ENCODE measurements around the gene HMCN2. TPM values are rescaled to one million over a fixed set of nuclear protein-coding genes. Genes with fewer than 3 reads are reported as not detected.
A peak's percentile ranks its signal among the peaks of the same experiment; 100 is the strongest.

Gene HMCN2
- total and polyA plus RNA-seq, 2 experiments from 2014 or later = 0.27 to 0.36 TPM

DNA sequence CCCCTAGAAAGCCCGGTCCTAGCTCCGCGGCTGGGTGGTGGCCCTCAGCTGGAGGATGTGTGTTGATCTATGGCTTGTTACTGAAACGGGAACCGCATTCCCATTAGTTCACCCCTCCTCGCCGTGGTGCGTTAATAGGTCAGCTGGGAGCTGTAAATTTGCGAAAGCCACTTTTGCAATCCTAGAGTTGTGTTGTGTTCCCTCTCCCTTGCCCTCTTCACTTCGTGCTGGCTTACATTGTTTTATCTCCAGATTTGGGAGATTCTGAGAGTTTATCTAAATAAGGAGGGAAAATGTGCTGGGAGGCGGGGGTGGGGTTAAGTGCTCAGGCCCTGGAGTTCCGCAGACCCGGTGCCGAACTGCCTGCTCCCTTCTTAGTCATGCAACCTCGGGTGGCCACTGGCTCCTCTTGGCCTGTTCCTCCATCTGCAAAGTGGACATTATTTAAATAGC is 62.8 kb downstream of the HMCN2 start:
- Histone ChIP-seq H3K36me3 (no peaks in the 10 kb centered on the region), H3K4me3 (no peak overlapping the region), H3K4me1 (ENCODE audit: low read depth) (no peaks in the 10 kb centered on the region), H3K27ac (no peak overlapping the region), H3K9me3 (ENCODE audit: low read depth) (no peaks in the 10 kb centered on the region), H3K27me3 (no peaks in the 10 kb centered on the region)
- peak in 1 of 2 donors; percentile 72 for DNase-seq (ENCODE audit: low read depth in 1 of 2, low spot score in 1 of 2)
- TF ChIP-seq, protein P1, sequence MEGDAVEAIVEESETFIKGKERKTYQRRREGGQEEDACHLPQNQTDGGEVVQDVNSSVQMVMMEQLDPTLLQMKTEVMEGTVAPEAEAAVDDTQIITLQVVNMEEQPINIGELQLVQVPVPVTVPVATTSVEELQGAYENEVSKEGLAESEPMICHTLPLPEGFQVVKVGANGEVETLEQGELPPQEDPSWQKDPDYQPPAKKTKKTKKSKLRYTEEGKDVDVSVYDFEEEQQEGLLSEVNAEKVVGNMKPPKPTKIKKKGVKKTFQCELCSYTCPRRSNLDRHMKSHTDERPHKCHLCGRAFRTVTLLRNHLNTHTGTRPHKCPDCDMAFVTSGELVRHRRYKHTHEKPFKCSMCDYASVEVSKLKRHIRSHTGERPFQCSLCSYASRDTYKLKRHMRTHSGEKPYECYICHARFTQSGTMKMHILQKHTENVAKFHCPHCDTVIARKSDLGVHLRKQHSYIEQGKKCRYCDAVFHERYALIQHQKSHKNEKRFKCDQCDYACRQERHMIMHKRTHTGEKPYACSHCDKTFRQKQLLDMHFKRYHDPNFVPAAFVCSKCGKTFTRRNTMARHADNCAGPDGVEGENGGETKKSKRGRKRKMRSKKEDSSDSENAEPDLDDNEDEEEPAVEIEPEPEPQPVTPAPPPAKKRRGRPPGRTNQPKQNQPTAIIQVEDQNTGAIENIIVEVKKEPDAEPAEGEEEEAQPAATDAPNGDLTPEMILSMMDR (IDR thresholded peaks at IDR 0.05; ENCODE audit: low read depth, low read length) = no peak

DNA sequence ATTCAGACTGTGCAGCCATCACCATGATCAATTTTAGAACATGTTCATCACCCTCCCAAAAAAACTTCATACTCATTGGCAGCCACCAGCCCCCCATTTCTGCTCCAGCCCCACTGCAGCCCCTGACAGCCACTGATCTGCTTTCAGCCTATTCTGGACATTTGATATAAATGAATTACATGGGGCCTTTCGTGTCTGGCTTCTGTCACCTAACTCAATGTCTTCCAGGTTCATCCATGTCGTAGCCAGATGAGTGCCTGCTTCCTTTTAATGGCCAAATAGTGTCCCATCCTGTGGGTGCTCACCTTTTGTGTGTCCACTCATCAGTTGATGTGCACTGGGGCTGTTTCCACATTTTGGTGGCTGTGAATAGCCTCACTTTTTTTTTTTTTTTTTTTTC is 63.5 kb downstream of the HMCN2 start:
- Histone ChIP-seq H3K9me3 (ENCODE audit: low read depth) (no peaks in the 10 kb centered on the region), H3K27ac (no peak overlapping the region), H3K36me3 (no peaks in the 10 kb centered on the region), H3K4me1 (ENCODE audit: low read depth) (no peaks in the 10 kb centered on the region), H3K27me3 (no peaks in the 10 kb centered on the region), H3K4me3 (no peak overlapping the region)
- TF ChIP-seq, protein P1 (IDR thresholded peaks at IDR 0.05; ENCODE audit: low read depth, low read length) = no peak
- no peak for DNase-seq (ENCODE audit: low read depth in 1 of 2, low spot score in 1 of 2)

DNA sequence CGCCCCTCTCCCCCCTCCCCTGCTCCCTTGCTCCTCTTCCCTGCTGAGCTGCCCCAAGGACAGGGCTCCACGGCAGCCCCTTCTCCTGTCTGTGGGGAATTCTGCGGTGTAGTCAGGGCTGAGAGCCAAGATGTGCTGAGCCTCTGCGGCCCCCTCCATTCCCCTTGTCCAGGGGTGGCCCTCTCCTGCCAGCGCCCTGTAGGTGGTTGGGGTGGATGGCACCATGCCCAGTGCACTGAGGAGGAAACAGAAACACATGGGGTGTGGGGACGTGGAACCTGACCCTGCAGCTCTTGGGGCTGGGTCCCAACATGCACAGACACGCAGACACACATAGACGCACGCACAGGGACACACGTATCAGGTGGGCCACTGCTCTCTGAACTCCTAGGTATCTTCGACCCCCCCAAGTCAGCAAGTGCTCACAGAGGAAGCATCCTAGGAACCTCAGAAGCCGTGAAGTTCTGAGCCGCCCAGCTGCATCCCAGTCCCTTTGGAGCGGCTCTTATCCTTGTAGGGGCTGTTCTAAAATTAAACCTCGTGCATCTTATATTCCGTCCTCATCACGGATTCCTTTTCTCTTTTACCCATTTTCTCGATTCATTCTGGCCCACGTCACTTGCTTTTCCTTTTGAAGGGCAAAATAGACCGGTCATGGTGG is 64.8 kb downstream of the HMCN2 start:
- Histone ChIP-seq H3K9me3 (ENCODE audit: low read depth) (no peaks in the 10 kb centered on the region), H3K4me3 (no peak overlapping the region), H3K27me3 (no peaks in the 10 kb centered on the region), H3K27ac (no peak overlapping the region), H3K36me3 (no peaks in the 10 kb centered on the region), H3K4me1 (ENCODE audit: low read depth) (no peaks in the 10 kb centered on the region)
- DNase-seq (ENCODE audit: low read depth in 1 of 2, low spot score in 1 of 2) = no peak
- TF ChIP-seq, protein P1 (IDR thresholded peaks at IDR 0.05; ENCODE audit: low read depth, low read length) = no peak

DNA sequence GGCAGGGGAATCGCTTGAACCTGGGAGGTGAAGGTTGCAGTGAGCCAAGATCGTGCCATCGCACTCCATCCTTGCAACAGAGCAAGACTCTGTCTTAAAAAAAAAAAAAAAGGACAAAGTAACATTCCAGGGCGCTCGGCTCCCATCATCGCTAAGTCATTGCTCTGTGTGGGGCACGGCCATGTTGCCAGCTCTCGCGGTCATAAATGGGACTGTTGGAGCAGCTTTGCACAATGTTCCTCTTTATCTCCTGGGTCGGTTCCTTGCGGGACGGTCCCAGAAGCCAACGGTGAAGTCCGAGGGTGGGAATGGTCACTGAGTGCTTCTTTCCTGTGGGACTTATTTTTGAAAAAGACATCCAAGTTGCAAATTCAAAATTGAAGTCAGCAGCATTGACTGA is 65.5 kb downstream of the HMCN2 start:
- Histone ChIP-seq H3K4me3 (no peak overlapping the region), H3K27ac (no peak overlapping the region), H3K9me3 (ENCODE audit: low read depth) (no peaks in the 10 kb centered on the region), H3K36me3 (no peaks in the 10 kb centered on the region), H3K27me3 (no peaks in the 10 kb centered on the region), H3K4me1 (ENCODE audit: low read depth) (no peaks in the 10 kb centered on the region)
- TF ChIP-seq, protein P1 (IDR thresholded peaks at IDR 0.05; ENCODE audit: low read depth, low read length) = no peak
- DNase-seq (ENCODE audit: low read depth in 1 of 2, low spot score in 1 of 2) = no peak

DNA sequence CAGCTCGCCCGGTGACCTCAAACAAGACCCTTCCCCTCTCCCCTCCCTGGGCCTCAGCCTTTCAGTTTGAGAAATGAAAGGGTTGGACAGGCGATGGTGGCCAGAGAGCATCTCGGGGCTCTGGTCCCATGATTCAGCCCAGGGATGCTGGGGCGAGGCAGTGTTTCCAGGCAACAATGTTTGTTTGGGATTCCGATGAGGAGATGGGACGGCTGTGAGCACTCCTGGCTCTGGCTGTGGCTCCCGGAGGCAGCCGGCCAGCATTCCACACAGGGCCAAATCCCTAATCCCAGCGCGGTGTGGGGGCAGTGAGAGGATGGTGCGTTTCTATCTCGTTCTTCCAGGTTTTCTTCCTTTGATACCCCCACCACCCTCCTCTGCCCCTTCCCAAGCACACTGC is 66.0 kb downstream of the HMCN2 start:
- Histone ChIP-seq H3K4me3 (no peak overlapping the region), H3K27me3 (no peaks in the 10 kb centered on the region), H3K36me3 (no peaks in the 10 kb centered on the region), H3K4me1 (ENCODE audit: low read depth) (no peaks in the 10 kb centered on the region), H3K9me3 (ENCODE audit: low read depth) (no peaks in the 10 kb centered on the region), H3K27ac (no peak overlapping the region)
- DNase-seq (ENCODE audit: low read depth in 1 of 2, low spot score in 1 of 2) = peak in 1 of 2 donors; percentile 81
- TF ChIP-seq, protein P1 (IDR thresholded peaks at IDR 0.05; ENCODE audit: low read depth, low read length) = no peak
